ENCODE measurements around the gene LDLRAD3. TPM values are rescaled to one million over a fixed set of nuclear protein-coding genes. Genes with fewer than 3 reads are reported as not detected.

The LDLRAD3 gene
- total and polyA plus RNA-seq, 7 donors = 5.9 to 20.7 (median 12.1) TPM

GRCh38 chr11:36061471-36061870, 117.6 kb downstream of the LDLRAD3 start:
- no peak for TF ChIP-seq CTCF (IDR thresholded peaks at IDR 0.05)

GRCh38 chr11:36062796-36063365, 119.0 kb downstream of the LDLRAD3 start:
- H3K9me3 ChIP-seq = peaks cover 8% of the 10 kb centered on the region
- intact Hi-C loops (cut with DNase I) = no loop called here
- no peak overlapping the region for H3K4me3 ChIP-seq
- 74 to 83% (median 78%) methylated on average over 3 of the region's 3 CpGs for WGBS, 3 donors
- H3K27ac ChIP-seq = no peak overlapping the region
- ATAC-seq (peak in 1 of 4 donors; percentile 26), DNase-seq (no peak)
- no peaks in the 10 kb centered on the region for H3K4me1 ChIP-seq
- no peaks in the 10 kb centered on the region for H3K27me3 ChIP-seq (ENCODE audit: insufficient read depth in 3 of 3, low read length in 2 of 3)
- TF ChIP-seq CTCF (IDR thresholded peaks at IDR 0.05) = no peak
- H3K36me3 ChIP-seq (ENCODE audit: insufficient read depth in 1 of 2, low read depth in 1 of 2) = no peaks in the 10 kb centered on the region

More at GRCh38 chr11:36061471-36061870, 117.6 kb downstream of the LDLRAD3 start:
- DNase-seq (no peak), ATAC-seq (no peak)
- no peak overlapping the region for H3K27ac ChIP-seq
- no peak overlapping the region for H3K4me3 ChIP-seq
- no peaks in the 10 kb centered on the region for H3K4me1 ChIP-seq
- intact Hi-C loops (cut with DNase I) = no loop called here
- H3K27me3 ChIP-seq (ENCODE audit: insufficient read depth in 3 of 3, low read length in 2 of 3) = no peaks in the 10 kb centered on the region
- no peaks in the 10 kb centered on the region for H3K36me3 ChIP-seq (ENCODE audit: insufficient read depth in 1 of 2, low read depth in 1 of 2)
- 84 to 93% (median 86%) methylated on average over 2 of the region's 2 CpGs for WGBS, 3 donors
- no peaks in the 10 kb centered on the region for H3K9me3 ChIP-seq

GRCh38 chr11:36065436-36065835, 121.6 kb downstream of the LDLRAD3 start:
- intact Hi-C loops (cut with DNase I) = no loop called here
- no peak overlapping the region for H3K4me3 ChIP-seq
- no peak for TF ChIP-seq CTCF (IDR thresholded peaks at IDR 0.05)
- no peaks in the 10 kb centered on the region for H3K4me1 ChIP-seq
- H3K27me3 ChIP-seq (ENCODE audit: insufficient read depth in 3 of 3, low read length in 2 of 3) = no peaks in the 10 kb centered on the region
- no peak for ATAC-seq
- H3K27ac ChIP-seq = no peak overlapping the region
- peaks cover 8% of the 10 kb centered on the region for H3K9me3 ChIP-seq
- no peak for DNase-seq
- 86 to 92% (median 87%) methylated on average over 2 of the region's 2 CpGs for WGBS, 3 donors
- no peaks in the 10 kb centered on the region for H3K36me3 ChIP-seq (ENCODE audit: insufficient read depth in 1 of 2, low read depth in 1 of 2)

GRCh38 chr11:36066891-36067290, 123.0 kb downstream of the LDLRAD3 start:
- DNase-seq (no peak), ATAC-seq (no peak)
- Histone ChIP-seq H3K27me3 (ENCODE audit: insufficient read depth in 3 of 3, low read length in 2 of 3) (no peaks in the 10 kb centered on the region), H3K4me3 (no peak overlapping the region), H3K4me1 (no peaks in the 10 kb centered on the region), H3K36me3 (ENCODE audit: insufficient read depth in 1 of 2, low read depth in 1 of 2) (no peaks in the 10 kb centered on the region), H3K9me3 (peaks cover 8% of the 10 kb centered on the region), H3K27ac (no peak overlapping the region)
- intact Hi-C loops (cut with DNase I) = no loop called here
- no peak for TF ChIP-seq CTCF (IDR thresholded peaks at IDR 0.05)
- WGBS, 3 donors = 84 to 96% (median 85%) methylated on average over 4 of the region's 4 CpGs

Data from psoas muscle (tissue), 8 donors.